GM18870 (cell line): Measurements from ENCODE around the gene CACNG5.

Source experiments
- ATAC-seq: cut with Tn5 transposase; IDR thresholded peaks from one replicate; pipeline ENCODE4 v1.9.1; 2021; ENCODE audit warnings: moderate library complexity; ENCODE audit not compliant: unreplicated experiment

CACNG5 gene

DNA sequence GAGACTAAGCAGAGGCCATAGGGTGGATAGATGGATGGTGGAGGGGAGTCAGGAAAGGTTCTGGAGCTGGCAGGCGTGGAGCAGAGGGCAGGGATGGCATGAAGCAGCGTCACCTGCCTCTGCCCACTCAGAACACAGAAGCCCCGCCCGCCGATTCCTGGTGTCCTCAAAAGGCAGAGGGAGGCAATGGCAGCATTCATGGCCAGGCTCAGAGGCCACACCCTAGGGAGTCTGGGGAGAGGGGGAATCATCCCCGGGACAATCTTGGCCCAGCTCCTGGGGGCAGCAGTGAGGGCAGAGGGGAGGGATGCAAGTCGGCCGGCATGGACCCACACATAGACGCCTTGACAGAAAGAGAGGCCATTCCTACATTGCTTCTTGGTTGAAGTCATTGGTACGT is 68.9 kb downstream of the CACNG5 start:
- ATAC-seq, result no peak

DNA sequence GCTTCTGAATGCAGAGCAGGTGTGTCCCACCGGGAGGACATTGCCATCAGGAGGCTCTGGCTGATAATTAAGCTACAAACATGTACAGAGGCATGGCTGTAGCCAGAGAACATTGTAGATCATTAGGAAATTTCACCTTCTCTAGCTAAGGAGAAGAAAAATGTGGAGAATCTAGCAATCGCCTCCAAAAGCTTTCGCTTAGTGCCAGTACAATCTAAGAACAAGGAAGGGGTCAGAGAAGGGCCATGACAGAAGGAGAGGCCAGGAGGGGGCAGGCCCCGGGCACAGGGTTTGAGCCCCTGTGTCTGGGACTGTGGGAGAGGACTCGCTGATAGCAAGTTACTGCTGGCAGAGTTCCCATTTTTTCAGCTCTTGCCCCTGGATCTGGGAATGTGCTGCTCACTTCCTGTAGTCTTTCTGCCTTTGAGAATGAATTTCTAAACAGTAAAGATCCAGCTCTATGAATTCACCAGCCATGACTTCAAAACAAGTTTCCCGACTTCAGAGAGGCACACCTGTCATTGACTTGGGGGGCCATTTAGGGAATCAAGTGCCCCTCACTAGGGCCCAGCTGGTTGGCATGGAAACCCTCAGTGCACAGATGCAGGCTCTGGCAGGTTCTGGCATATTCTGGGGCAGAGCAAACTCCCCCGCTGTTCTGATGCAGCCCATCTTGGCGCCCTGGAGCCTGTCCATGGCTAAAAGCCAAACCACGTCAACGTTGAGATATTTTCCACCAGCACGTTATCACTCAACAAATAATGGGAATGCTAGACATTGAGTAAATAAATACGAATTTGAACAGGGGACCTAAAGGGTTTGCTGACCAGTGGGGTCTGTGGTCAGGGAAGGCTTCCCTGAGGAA is 70.1 kb downstream of the CACNG5 start:
- no peak for ATAC-seq

DNA sequence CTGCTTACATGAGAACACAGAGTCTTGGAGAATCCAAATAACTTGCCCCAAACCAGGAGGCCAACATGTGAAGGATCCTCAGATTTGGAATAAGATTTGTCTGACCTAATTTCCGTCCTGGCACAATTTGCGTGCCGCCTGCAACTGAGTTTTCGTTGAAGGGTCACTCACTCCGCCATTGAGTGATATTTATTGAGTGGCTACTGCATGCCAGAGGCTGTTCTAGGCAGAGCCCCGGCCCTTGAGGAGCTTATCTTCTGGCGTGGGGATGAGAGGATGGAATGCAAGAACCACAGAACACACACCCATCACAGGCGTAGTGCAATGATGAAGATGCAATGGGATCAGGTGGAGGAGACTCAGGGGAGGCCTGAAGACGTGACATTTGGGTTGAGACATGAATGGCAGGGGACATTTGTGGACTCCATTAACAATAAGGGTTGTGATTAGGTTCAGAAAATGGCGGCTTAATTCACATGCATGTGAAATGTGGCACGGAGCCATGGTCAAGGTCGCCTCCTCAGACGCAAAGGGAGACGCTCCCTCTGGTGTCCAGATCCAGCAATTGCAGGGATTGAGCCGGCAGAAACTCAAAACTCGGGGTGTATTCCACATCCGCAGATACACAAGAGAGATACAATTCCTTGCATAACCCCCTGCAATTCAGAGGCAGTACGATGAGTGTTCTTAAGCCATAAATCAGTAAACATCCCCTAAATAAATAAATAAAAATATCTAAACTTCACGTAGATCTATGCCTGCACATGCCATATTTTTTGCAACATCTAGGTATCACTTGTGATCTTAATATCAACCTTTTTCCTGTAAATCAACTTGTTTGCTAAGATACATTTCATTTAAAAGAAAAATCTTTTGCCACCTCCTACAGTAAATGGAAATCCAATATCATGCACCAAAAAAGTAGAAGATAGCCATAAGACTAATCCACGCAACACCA is 71.7 kb downstream of the CACNG5 start:
- ATAC-seq, result no peak

DNA sequence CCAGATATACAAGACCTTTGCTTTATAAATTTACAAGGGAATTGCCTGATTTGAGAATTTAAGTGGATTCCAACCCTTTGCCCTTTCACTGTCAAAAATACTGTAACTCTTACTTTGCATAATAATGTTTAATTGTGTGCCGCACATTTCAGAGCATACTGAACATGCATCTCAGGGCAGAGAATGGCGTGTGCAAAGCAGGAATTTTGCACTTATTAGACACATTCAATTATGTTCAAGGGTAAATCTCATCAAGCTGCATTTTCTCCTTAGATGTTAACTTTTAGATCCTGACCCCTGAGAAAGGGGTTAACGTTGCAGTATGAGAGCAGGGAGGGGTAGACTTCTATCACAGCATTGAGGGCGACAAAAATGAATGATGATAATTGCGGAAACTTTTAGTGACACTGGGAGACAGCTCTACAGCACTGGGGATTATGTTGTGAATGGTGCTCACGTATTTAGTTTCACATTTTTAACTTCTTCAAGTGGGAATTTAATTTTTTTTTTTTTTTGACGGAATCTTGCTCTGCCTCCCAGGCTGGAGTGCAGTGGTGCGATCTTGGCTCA is 75.0 kb downstream of the CACNG5 start:
- ATAC-seq, result no peak

DNA sequence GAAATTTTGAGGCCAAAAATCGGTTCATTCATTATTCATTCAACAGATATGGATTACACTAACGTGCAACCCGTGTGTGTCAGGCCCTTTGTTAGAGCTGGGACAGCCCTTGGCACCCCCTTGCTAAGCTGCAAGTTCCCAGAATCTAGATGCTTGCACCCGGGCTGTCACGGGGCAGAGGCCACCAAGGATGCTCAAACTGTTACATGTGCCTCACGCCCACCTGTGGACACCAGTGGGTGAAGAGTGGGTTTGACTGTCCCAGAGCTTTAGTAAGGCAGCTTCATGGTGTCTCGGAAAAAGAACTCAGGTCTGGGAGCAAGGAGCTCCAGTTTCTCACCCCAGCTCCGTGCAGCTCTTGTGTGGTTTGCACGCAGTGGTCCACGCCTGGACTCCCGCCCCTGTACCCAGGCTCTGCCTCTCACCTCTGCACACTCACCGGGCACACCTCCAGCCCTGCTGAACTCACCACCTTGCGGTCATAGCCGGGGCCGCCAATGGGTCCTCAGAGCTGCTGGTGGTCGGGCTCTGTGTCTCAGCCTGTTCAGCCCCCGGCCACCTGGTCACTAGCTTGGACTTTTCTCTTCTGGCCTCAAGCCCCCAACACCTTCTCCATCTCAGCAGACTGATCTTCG is 75.9 kb downstream of the CACNG5 start:
- no peak for ATAC-seq

DNA sequence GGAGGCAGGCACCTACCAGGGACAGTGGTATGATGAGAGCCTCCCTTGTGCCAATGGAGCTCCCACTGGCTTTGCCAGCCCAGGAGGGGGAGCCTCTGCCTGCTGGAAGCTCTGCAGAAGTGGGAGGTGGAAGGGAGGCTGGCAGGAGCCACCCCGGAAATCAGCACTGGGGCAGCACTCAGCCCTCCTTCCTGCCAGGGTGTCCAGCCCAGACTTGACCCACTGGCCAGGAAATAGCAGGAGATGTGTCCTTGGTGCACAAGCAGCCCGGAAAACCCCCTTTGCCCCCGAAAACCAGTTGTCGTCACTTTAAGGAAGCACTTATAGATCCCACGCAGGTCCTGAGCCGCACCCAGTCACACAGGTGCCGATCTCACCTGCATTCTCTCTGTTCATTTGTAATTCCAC is 80.3 kb downstream of the CACNG5 start:
- no peak for ATAC-seq

DNA sequence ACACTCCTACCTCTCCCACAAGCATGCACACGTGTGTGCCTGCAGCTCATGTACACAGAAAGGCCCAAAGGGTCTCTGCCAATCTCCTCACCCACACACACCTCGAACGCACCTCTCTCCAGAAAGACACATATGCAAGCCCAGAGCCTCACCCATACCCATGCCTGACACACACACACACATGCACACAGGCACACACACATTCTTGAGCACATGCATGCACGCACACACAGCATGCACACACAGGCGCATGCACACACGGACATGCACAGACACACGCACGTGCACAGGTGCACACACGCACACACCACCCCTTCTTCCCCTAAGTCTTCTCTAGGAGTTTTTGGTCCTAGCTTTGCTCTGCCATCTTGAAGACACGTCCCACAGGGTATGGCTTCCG is 80.9 kb downstream of the CACNG5 start:
- ATAC-seq, result no peak

DNA sequence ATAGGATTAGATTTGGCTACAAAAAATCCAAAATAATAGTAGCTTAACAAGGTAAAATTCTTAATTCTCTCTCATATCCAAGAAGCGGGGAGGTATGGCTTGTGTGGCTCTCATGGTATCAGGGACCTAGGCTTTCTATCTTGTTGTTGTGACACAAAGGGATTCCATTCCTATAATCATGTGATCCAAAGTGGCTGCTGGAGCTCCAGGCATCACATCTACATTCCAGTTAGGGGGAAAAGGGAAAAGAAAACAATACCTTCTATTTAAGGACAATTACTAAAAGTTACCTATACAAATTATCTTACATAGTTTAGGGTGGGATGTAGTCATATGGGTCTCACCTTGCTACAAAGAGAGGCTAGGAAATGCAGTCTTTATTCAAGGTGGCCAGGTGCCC is 82.0 kb downstream of the CACNG5 start:
- ATAC-seq, result no peak

DNA sequence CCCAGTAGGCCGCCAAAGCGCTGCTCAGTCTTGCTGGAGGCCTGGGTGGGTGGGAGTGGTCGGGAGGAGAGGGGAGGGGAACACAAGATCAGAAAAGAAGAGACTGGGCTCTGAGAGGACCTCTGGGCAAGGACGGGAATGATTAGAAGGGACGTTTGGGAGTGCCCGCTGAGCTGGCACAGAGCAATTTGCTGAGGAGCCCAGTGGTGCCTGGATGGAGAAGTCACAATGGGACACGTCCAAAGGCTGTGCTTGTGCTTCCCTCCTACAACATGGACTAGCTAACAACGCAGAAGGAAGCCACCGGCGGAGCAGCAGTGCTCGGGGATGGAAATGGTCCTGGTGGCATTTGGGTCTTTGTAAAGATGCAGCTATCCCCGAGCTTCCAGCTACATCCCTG is 84.0 kb downstream of the CACNG5 start:
- ATAC-seq, result no peak

DNA sequence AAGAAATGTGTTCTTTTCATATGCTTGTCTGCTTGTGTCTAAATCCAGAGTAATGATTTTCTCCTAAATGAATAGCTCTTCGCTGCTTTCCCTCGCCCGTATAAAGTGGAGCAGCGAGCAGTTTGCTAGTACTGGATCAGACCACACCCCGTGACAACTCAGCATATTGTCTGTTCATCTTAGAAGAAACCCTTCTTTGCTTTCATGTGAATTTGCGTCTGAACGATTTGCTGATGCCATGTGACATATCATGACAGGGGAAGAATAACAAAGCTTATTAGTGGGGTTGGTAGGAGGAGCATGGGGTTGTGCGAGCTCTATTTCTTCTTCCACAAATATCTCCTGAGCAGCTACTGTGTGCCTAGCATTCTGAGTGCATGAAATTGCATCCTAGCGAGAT is 85.5 kb downstream of the CACNG5 start:
- no peak for ATAC-seq

DNA sequence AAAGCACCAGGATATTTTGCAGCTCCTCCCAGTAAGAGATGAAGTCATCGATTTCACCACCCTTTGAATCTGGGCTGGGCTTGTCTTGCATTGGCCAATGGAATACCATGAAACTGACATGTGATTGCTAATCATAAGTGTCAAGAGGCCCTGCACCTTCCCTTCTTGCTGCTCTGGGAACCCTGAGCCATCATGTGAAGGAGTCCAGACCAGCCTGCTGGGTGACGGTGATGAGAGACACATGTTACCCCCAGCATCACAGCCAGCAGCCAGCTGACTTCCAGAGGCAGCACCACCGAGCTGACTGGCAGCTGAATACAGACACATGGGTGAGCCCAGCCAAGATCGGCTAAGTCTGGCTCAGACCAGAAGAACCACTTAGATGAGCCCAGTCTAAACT is 86.0 kb downstream of the CACNG5 start:
- ATAC-seq, result no peak

DNA sequence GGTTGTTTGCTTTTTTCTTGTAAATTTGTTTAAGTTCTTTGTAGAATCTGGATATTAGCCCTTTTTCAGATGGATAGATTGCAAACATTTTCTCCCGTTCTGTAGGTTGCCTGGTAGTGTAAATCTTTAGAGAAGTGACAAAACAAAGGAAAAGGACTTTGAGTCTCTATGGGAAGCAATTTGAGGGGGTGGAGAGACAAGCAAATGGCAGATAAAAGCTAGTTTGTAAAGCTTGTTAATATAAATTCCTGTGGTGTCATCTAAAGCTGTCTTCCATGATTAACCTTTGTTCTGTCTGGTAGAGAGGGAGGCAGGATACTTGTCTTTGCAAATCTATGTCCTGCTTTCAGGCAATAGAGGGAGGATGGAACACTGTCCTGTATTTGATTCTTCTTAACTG is 89.0 kb downstream of the CACNG5 start:
- no peak for ATAC-seq

DNA sequence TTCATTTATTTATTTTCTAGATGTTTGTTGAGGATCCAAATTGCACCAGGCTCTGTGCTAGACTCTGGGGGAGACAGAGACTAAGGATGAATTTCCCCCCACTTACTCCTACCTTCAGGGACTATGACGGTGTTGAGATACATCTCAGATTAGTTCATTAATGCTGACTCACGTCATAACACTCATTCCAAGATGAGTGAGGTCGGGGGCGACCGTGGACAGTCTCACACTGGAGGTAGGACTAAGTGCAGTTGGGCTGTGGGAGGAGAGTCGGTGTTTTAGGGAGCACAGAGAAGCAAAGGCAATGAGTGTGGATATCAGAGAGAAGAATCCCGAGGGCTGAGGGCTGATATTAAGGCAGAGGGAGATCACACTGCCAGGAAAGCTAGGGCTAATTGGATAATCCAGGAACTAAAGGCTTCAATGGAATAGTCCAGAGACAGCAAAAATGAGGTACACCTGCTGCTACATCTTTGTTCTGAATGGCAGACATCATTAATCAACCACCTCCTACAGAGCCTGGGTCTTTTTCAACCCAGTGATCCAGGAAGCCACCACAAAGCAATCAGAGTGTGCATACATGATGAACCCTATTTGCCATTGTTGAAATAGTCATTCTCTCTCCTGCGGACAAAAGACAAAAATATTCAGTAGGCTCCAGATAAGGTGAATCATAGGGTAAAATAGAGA is 91.0 kb downstream of the CACNG5 start:
- ATAC-seq, result no peak

DNA sequence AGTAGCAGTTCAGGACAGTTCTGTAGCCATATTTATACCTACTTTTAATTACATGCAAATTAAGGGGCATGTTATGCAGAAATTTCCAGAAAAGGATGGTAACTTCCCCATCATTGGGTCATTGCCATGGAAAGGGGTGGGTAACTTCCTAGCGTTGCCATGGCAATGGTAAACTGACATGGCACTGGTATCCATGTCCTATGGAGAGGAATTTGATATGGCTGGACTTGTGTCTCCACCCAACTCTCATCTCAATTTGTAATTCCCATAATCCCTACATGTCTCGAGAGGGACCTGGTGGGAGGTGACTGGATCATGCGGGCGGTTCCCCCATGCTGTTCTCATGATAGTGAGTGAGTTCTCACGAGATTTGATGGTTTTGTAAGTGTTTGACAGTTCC is 94.0 kb downstream of the CACNG5 start:
- ATAC-seq, result no peak

DNA sequence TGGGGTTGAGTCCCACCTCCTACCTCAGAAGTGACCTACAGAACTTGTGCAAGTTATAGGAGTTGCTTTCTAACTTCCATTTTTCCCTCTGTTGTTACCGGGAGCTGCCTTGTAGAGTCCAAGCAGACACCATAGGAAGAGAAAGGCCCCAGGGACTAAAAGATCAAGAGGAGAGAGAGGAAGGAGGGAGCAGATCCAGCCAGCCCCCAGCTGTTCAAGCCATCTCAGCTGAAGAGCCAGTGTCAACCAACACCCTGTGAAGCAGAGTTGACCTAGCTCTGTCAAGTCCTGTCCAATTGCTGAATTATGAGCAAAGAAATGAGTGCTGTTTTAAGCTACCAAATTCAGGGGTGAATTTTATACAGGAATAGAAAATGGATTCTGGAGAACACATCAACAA is 94.7 kb downstream of the CACNG5 start:
- no peak for ATAC-seq

DNA sequence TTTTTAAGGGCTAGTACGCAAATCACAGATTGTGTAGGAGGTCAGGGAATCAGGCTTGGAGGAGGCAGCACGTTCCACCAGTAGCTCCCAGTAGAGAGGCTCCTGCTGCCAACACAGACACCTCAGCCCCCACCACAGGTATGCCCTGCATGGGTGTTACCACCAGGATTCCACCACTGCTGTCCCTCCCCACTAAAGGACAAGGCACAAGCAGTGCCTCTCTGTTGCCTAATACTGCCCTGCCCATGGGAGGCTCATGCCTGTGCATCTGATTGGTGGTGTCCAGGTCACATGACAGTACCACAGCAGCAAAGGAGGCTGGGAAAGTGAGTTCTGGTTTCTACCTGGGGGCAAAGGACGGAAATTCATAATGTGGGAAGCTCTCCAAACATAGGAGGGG is 96.0 kb downstream of the CACNG5 start:
- ATAC-seq, result no peak

DNA sequence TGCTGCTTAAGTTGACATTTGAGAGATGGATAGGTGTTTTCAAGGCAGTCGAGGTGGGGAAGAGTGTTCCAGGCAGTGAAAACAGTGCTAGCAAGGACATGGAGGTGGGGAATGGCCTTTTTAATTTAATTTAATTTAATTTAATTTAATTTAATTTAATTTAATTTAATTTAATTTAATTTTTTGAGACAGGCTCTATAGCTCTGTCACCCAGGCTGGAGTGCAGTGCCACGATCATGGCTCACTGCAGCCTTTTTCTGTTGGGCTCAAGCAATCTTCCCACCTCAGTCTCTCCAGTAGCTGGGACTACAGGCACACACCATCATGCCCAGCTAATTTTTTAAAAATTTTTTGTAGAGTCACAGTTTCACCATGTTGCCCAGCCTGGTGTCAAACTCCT is 97.4 kb downstream of the CACNG5 start:
- ATAC-seq, result no peak

DNA sequence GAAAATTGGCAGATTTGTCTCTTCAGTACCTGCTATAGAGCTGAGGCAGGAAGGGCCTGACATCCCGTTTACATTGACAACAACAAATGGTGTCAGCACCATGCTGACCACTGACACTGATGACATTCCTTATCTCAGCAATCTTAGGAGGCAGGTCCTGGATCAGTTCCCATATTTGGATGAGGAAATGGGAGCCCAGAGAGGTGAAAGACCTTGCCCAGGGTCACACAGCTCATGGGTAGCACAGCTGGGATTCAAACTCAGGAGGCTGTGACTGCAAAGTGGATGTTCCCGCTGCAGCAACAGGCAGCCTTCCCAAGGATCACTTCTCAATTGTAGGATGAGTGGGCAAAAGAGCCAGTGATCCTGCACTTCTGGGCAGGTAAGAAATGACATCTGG is 99.1 kb downstream of the CACNG5 start:
- ATAC-seq, result no peak
